Lower leg skin (tissue), 3 donors: ENCODE measurements around the gene COBL.

Experiments
- POLR2A ChIP-seq, 2 donors: fragments of 450-650 bp; IDR thresholded peaks; one replicate each; pipeline ENCODE4 v1.6.1; 2016 to 2017; ENCODE audit warnings: antibody characterized with exemption in 2 of 2, mild to moderate bottlenecking in 1 of 2, moderate library complexity in 1 of 2
- TF ChIP-seq, protein P1 (sequence below), 3 donors: fragments of 450-650 bp; IDR thresholded peaks; one replicate each; pipeline ENCODE4 v1.5.1; 2016; ENCODE audit warnings: antibody characterized with exemption in 3 of 3, mild to moderate bottlenecking in 3 of 3, moderate library complexity in 2 of 3

DNA sequence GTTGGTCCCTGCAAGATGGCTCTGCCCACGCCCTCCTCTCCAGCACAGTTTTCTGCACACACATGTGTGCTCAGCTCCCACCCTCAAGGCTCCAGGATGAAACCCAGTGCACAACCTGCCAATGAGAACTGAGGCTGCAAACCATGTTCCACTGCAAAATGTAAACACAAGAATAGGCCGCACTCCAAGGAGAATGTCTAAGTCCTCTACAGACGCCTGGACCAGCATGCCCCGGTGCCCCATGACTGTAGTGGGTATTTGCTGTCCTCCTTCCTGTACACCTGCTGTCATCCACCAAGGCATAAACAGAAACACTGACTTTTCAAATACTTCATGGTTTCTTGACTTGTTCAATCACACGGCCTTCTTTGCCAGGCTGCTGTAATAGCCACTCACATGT, 72.6 kb downstream of the COBL start:
- no peak for TF ChIP-seq POLR2A (IDR thresholded peaks at IDR 0.05)
- TF ChIP-seq, protein P1, sequence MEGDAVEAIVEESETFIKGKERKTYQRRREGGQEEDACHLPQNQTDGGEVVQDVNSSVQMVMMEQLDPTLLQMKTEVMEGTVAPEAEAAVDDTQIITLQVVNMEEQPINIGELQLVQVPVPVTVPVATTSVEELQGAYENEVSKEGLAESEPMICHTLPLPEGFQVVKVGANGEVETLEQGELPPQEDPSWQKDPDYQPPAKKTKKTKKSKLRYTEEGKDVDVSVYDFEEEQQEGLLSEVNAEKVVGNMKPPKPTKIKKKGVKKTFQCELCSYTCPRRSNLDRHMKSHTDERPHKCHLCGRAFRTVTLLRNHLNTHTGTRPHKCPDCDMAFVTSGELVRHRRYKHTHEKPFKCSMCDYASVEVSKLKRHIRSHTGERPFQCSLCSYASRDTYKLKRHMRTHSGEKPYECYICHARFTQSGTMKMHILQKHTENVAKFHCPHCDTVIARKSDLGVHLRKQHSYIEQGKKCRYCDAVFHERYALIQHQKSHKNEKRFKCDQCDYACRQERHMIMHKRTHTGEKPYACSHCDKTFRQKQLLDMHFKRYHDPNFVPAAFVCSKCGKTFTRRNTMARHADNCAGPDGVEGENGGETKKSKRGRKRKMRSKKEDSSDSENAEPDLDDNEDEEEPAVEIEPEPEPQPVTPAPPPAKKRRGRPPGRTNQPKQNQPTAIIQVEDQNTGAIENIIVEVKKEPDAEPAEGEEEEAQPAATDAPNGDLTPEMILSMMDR (IDR thresholded peaks at IDR 0.05), result no peak
